GM18502 (cell line): ENCODE data around the gene PUS7L.
"Not testable (repeated sequence)": the region's sequence is repeated elsewhere in the genome, so short reads cannot be mapped to it uniquely, and the experiment has no call there.

Source experiments
- ATAC-seq: cut with Tn5 transposase; IDR thresholded peaks from one replicate; pipeline ENCODE4 v1.9.1; 2021; ENCODE audit warnings: mild to moderate bottlenecking; ENCODE audit not compliant: unreplicated experiment, poor library complexity

PUS7L gene

GRCh38 chr12:43758728-43759563 is at the start of gene PUS7L, which contains the start of gene IRAK4:
TSS of gene PUS7L (minus strand) at chr12:43758790. CDS start at chr12:43755245, 3,545 bp downstream.
TSS of gene IRAK4 (plus strand) at chr12:43758951. CDS start at chr12:43768112, 9,161 bp downstream.
- peak; percentile 97 for ATAC-seq

GRCh38 chr12:43807386-43807785 is 48.8 kb upstream of the PUS7L start:
- ATAC-seq: no peak

GRCh38 chr12:43806737-43807072 is 48.1 kb upstream of the PUS7L start:
- no peak for ATAC-seq

GRCh38 chr12:43805860-43806736 is 47.5 kb upstream of the PUS7L start, which contains the start of gene TWF1:
TSS of gene TWF1 (minus strand) at chr12:43806317. CDS start at chr12:43806245, 72 bp downstream.
- peak; percentile 96 for ATAC-seq

- peak; percentile 19 for ATAC-seq
Measured at GRCh38 chr12:43805149-43805859, 46.7 kb upstream of the PUS7L start.

GRCh38 chr12:43797561-43798217 is 39.1 kb upstream of the PUS7L start:
- ATAC-seq: no peak

GRCh38 chr12:43795716-43796280 is 37.2 kb upstream of the PUS7L start:
- no peak for ATAC-seq

- ATAC-seq: no peak
Measured at GRCh38 chr12:43789941-43790340, 31.4 kb upstream of the PUS7L start.

- ATAC-seq: no peak
Measured at GRCh38 chr12:43786899-43787693, 28.5 kb upstream of the PUS7L start.

GRCh38 chr12:43776498-43776897 is 17.9 kb upstream of the PUS7L start:
- no peak for ATAC-seq

- no peak for ATAC-seq
Measured at GRCh38 chr12:43766291-43766690, 7.7 kb upstream of the PUS7L start.

- no peak for ATAC-seq
Measured at GRCh38 chr12:43764528-43764927, 5.9 kb upstream of the PUS7L start.

- no peak for ATAC-seq
Measured at GRCh38 chr12:43763769-43764168, 5.2 kb upstream of the PUS7L start.

GRCh38 chr12:43762596-43762995 is 4.0 kb upstream of the PUS7L start:
- no peak for ATAC-seq

GRCh38 chr12:43761500-43761899 is 2.9 kb upstream of the PUS7L start:
- ATAC-seq: no peak

GRCh38 chr12:43760396-43760795 is 1.8 kb upstream of the PUS7L start:
- ATAC-seq: no peak

- peak; percentile 11 for ATAC-seq
Measured at GRCh38 chr12:43758247-43758727, 303 bp downstream of the PUS7L start.

GRCh38 chr12:43754015-43754414 is 4.6 kb downstream of the PUS7L start:
- ATAC-seq: no peak

GRCh38 chr12:43751360-43751759 is 7.2 kb downstream of the PUS7L start:
- not testable (repeated sequence) for ATAC-seq
